ENCODE results near the gene DMRTC2.

Gene DMRTC2

DNA sequence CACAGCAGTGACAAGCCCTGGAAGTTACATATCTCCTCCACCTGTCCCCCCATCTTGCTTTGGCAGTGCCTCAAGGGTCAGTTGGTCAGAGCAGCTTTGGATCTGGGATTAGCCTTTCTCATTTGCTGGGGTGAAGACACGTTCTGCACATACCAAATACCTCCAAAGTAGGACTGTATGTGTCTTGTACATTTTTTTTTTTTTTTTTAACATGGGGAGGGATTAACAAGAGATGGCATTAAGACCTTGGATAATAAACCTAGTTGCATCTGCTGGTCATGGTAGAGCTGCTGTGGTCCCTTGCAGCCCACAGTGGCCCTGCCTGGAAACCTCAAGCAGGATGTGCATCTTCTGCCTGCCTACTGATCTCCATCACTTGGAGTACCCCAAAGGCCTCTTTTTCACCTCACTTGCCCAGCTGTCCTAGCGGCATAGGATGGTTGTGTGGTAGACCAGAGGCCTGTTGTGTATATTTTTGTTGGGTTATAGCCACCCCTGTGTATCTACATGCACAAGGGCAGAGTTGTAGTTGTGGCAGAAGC, 17.7 kb downstream of the DMRTC2 start:
- Histone ChIP-seq H3K27me3 (ENCODE audit: low read length) (no peaks in the 10 kb centered on the region), H3K27ac (ENCODE audit: low read depth, low read length) (peak overlapping the region; percentile 84; the same call in 1 of the 2 replicates), H3K4me2 (ENCODE audit: low read depth, low read length, poor library complexity, severe bottlenecking) (peak overlapping the region; percentile 66), H4K20me1 (ENCODE audit: low read depth, low read length) (peaks cover 30% of the 10 kb centered on the region; the same call in 1 of the 2 replicates), H3K9me3 (ENCODE audit: insufficient read depth, low read length) (no peaks in the 10 kb centered on the region), H3K4me3 (ENCODE audit: insufficient read depth, low read length, poor library complexity, severe bottlenecking) (peak overlapping the region; percentile 82), H3F3A (ENCODE audit: insufficient read depth) (peaks cover 61% of the 10 kb centered on the region), H2AFZ (ENCODE audit: low read depth, low read length, severe bottlenecking) (no peak overlapping the region), H3K36me3 (ENCODE audit: low read length) (peaks cover 37% of the 10 kb centered on the region), H3K9me2 (replicated peaks; ENCODE audit: insufficient read depth, low read length) (no peaks in the 10 kb centered on the region), H3K79me2 (ENCODE audit: insufficient read depth, low read length) (peaks cover 72% of the 10 kb centered on the region), H3K9ac (ENCODE audit: low read length) (peak overlapping the region; percentile 97)
- TF ChIP-seq, protein P1, sequence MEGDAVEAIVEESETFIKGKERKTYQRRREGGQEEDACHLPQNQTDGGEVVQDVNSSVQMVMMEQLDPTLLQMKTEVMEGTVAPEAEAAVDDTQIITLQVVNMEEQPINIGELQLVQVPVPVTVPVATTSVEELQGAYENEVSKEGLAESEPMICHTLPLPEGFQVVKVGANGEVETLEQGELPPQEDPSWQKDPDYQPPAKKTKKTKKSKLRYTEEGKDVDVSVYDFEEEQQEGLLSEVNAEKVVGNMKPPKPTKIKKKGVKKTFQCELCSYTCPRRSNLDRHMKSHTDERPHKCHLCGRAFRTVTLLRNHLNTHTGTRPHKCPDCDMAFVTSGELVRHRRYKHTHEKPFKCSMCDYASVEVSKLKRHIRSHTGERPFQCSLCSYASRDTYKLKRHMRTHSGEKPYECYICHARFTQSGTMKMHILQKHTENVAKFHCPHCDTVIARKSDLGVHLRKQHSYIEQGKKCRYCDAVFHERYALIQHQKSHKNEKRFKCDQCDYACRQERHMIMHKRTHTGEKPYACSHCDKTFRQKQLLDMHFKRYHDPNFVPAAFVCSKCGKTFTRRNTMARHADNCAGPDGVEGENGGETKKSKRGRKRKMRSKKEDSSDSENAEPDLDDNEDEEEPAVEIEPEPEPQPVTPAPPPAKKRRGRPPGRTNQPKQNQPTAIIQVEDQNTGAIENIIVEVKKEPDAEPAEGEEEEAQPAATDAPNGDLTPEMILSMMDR (IDR thresholded peaks at IDR 0.05; ENCODE audit: insufficient read depth, low read length, poor library complexity, severe bottlenecking): no peak
- no peak for TF ChIP-seq EZH2phosphoT487 (conservative IDR thresholded peaks at IDR 0.05; ENCODE audit: low read length)

DNA sequence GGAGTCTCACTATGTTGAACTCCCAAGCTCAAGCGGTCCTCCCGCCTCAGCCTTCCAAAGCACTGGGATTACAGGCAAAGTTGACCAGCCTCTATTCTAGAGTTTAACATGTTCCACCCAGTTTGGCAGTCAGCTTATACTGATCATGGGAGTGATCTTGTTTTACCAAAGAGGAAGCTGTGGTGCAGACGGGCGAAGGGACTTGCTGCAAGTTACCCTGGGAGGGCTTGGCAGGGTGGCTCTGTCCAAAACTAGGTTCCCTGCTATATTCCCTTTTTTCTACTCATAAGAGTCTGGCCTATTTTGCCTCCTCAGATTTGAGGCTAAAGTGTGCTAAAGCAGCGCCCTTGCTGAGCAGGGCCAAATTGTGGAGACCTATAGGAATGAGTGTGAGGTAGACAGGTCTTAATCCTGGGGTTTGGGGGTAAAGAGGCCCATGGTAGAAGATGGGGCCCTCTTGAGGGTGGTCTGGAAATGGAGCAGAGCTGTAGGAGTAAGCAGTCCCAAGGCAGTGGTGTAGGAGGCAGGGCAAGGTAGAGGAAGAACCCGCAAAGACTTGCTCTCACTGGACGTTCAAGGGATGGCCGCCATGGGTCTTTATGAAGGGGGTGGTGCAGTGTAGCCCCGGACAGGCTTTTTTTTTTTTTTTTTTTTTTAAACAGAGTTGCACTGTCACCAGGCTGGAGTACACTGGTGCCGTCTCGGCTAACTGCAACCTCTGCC, 18.5 kb downstream of the DMRTC2 start:
- TF ChIP-seq, protein P1 (IDR thresholded peaks at IDR 0.05; ENCODE audit: insufficient read depth, low read length, poor library complexity, severe bottlenecking): no peak
- no peak for TF ChIP-seq EZH2phosphoT487 (conservative IDR thresholded peaks at IDR 0.05; ENCODE audit: low read length)
- H3K4me3 ChIP-seq (ENCODE audit: insufficient read depth, low read length, poor library complexity, severe bottlenecking): no peak overlapping the region

DNA sequence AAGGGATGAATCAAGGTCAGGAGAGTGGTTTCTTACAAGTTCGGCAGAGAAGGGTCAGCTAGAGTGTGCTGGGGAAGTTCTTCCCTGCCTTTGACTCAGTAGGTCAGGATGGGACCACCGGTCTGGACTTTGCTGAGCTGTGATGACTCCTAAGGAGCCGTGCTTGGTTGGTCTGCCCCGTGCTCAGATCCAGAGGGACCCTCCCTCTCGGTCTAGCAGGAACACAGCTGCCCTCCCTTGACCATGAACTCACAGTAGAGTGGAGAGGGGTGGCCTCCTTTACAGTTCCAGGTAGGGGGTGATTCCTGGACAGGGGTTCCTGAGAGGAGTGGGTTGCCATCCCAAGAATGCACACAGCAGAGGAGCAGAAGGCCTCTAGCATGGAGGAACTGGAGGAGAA, 19.5 kb downstream of the DMRTC2 start:
- peak overlapping the region; percentile 48 for H3K27ac ChIP-seq (ENCODE audit: low read depth, low read length)
- peaks cover 30% of the 10 kb centered on the region; the same call in 1 of the 2 replicates for H4K20me1 ChIP-seq (ENCODE audit: low read depth, low read length)
- H2AFZ ChIP-seq (ENCODE audit: low read depth, low read length, severe bottlenecking): no peak overlapping the region
- no peak for TF ChIP-seq EZH2phosphoT487 (conservative IDR thresholded peaks at IDR 0.05; ENCODE audit: low read length)
- TF ChIP-seq, protein P1 (IDR thresholded peaks at IDR 0.05; ENCODE audit: insufficient read depth, low read length, poor library complexity, severe bottlenecking): no peak
- H3K36me3 ChIP-seq (ENCODE audit: low read length): peaks cover 44% of the 10 kb centered on the region
- peak overlapping the region; percentile 25; the same call in 1 of the 2 replicates for H3K9ac ChIP-seq (ENCODE audit: low read length)
- no peaks in the 10 kb centered on the region for H3K9me2 ChIP-seq (replicated peaks; ENCODE audit: insufficient read depth, low read length)
- H3K4me3 ChIP-seq (ENCODE audit: insufficient read depth, low read length, poor library complexity, severe bottlenecking): no peak overlapping the region
- H3F3A ChIP-seq (ENCODE audit: insufficient read depth): peaks cover 74% of the 10 kb centered on the region
- H3K79me2 ChIP-seq (ENCODE audit: insufficient read depth, low read length): peaks cover 81% of the 10 kb centered on the region
- H3K27me3 ChIP-seq (ENCODE audit: low read length): no peaks in the 10 kb centered on the region
- no peaks in the 10 kb centered on the region for H3K9me3 ChIP-seq (ENCODE audit: insufficient read depth, low read length)
- peak overlapping the region; percentile 33 for H3K4me2 ChIP-seq (ENCODE audit: low read depth, low read length, poor library complexity, severe bottlenecking)

More for the DNA sequence above, 18.5 kb downstream of the DMRTC2 start:
- Histone ChIP-seq H2AFZ (ENCODE audit: low read depth, low read length, severe bottlenecking) (no peak overlapping the region), H3K79me2 (ENCODE audit: insufficient read depth, low read length) (peaks cover 80% of the 10 kb centered on the region), H3K9me3 (ENCODE audit: insufficient read depth, low read length) (no peaks in the 10 kb centered on the region), H3K27me3 (ENCODE audit: low read length) (no peaks in the 10 kb centered on the region), H3K9ac (ENCODE audit: low read length) (peak overlapping the region; percentile 97), H3K9me2 (replicated peaks; ENCODE audit: insufficient read depth, low read length) (no peaks in the 10 kb centered on the region), H3K4me2 (ENCODE audit: low read depth, low read length, poor library complexity, severe bottlenecking) (peak overlapping the region; percentile 66), H3K27ac (ENCODE audit: low read depth, low read length) (peak overlapping the region; percentile 84), H3F3A (ENCODE audit: insufficient read depth) (peaks cover 70% of the 10 kb centered on the region), H4K20me1 (ENCODE audit: low read depth, low read length) (peaks cover 30% of the 10 kb centered on the region; the same call in 1 of the 2 replicates), H3K36me3 (ENCODE audit: low read length) (peaks cover 37% of the 10 kb centered on the region)

Measured in SU-DHL-6 (cell line).